Hippocampal formation (tissue), 2 donors: ENCODE measurements around the gene RAC3.

ENCODE experiments used
- DNase-seq, 2 donors: peaks; one replicate each; lab custom pipeline; 2025; lab: John Stamatoyannopoulos, UW

RAC3 gene

GRCh38 chr17:82041144-82041814, 9.8 kb downstream of the RAC3 start:
- no peak for DNase-seq

DNA sequence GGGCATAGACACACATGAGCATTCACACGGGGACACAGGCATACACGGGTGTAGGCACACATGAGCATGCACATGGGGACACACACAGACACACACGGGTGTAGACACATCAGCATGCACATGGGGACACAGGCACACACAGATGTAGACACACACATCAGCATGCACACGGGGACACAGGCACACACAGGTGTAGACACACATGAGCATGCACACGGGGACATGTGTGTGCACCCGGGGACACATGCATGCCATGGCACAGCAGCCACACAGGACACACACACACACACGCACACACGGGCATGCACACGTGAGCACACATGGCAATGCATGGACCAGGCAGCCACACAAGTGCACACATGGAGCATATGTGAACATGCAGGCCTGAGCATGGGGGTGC, 11.2 kb downstream of the RAC3 start:
- DNase-seq = no peak

GRCh38 chr17:82043507-82043906, 12.0 kb downstream of the RAC3 start:
- no peak for DNase-seq

- DNase-seq = no peak
Observed at GRCh38 chr17:82045936-82046484, 14.5 kb downstream of the RAC3 start.

- DNase-seq = no peak
Observed at GRCh38 chr17:82046903-82047302, 15.4 kb downstream of the RAC3 start.

DNA sequence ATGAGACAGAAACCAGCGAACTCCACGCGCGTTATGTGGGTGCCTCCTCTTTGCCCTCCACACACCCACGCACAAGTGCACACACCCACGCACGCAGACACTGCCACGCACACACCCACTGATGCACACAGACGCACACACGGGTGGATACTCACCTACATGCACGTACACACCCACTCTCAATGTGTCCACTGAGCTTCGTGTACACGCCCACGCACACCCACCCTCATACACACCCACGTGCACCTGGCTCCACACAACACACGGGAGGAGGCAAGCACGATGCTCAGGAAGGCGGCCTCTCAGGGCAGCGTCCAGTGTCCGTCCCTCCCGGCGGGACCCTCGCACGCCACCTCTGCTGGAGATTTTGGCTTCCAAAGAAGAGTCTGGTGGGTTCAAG, 15.9 kb downstream of the RAC3 start:
- DNase-seq = no peak

DNA sequence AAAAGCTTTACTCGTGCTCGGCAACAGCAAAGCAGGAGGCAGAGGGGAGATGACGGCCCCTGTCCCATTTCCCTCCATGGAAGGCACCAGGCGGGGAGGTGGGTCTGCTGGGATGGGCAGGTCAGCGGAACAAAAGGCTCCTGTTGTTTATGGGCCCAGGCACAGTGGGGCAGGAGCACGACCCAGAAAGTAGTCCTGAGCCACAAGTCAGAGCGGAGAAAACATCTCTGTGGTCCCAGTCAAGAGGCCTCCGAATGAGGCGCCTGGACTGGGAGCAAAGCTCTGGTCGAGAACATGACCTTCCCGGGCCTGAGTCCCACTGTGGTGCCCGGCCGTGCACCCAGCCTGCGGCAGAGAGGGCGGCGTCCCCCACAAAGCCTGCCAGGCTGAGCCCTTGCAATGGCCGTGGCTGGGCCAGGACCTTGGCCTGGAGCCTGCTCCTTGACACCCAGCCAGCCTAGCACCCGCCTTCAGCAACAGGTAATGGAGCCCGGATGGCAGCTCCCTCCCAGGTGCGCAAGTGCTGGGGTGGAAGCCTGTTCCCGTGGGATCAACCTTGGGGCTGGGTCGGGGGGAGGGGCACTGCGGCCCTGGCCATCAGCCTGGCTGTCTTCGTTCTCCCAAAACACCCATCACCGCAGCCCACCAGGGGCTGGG, 16.6 kb downstream of the RAC3 start:
- DNase-seq = no peak

DNA sequence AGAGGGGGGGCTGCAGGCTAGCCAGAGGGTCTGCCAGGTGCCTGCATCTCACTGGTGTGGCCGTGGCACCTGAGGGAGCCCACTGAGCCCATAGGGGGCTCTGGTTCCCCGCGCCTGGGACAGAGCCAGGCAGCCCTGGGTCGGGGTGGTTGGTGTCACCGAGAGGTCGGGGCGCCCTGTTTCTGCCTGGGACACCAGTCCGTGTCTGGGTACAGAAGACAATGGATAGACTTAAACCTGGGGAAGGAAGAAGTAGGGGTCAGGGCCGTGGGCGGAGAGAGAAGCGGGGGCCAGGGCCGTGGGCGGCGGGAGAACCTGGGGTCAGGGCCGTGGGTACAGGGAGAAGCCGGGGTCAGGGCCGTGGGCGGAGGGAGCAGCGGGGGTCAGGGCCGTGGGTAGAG, 17.1 kb downstream of the RAC3 start:
- DNase-seq = no peak

- DNase-seq = no peak
Observed at GRCh38 chr17:82049106-82049505, 17.6 kb downstream of the RAC3 start.

DNA sequence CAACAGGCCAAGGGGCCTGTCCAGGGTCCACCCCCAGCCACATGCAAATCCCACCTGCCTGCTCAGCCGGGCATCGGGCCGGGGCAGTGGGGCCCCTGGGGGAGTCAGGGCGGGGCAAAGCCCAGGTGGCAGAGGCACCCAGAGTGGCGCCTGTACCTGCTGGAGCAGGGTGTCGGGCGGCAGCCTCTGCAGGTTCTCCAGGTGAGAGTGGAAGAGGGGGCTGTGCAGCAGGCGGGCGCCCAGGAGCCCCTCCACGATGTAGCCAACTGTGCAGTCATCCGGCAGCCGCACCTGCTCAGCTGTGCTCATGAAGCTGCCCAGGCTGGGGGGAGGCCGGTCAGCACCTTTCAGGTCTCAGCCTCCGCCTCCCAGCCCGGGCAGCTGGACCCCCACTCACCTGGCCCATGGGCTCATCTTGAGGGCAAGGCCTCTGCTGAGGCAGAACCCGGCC, 18.1 kb downstream of the RAC3 start:
- no peak for DNase-seq

- DNase-seq = no peak
Observed at GRCh38 chr17:82050152-82050760, 18.8 kb downstream of the RAC3 start.

DNA sequence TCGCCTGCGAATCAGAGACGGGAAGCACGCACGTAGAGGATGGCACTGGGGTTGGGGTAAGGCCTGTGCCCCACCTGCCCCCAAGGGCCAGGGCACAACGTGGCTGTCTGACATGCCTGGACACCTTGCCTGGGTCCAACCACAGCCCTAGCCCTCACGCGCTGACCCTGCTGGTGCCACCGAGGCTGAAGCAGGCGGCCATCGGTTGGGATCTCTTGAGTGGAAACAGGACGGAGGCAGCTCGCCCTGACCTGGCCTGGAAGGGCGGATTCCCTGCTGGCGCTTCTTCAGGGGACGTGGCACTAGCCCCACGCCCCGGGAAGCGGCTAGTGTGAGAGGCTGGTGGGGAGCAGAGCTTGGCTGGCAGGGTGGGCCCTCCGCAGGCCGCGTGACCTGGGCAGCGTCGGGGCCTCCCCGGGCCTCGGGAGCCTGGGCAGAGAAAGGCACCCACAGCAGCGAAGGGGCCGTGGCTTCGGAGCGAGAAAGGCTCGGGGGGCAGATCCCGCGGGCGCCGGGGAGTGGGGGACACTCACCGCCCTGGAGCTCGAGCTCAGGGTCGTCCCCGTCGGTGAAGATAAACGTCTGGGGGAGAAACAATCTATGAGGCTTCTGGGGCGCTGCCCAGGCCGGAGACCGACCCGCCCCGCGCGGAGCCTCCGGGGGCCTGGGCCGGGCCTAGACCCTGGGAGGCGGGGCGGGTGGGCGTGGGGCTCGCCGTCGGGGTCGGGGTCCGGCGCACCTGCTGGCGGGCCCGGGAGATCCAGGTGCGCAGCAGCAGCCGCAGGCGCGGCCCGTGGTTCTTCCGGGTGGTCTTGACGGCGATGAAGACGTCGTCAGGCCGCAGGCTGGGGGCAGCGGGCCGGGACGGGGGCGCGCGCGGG, 19.5 kb downstream of the RAC3 start:
- no peak for DNase-seq

- DNase-seq = peak; percentile 4 to 74
Observed at GRCh38 chr17:82051776-82052637, 20.5 kb downstream of the RAC3 start, which contains the start of the genes GPS1 and RFNG. Gene GPS1, plus strand, starts transcription at chr17:82051898. Its CDS starts 34 bp downstream, at chr17:82051932. Gene RFNG, minus strand, starts transcription at chr17:82051811. Its CDS starts 45 bp downstream, at chr17:82051766.

DNA sequence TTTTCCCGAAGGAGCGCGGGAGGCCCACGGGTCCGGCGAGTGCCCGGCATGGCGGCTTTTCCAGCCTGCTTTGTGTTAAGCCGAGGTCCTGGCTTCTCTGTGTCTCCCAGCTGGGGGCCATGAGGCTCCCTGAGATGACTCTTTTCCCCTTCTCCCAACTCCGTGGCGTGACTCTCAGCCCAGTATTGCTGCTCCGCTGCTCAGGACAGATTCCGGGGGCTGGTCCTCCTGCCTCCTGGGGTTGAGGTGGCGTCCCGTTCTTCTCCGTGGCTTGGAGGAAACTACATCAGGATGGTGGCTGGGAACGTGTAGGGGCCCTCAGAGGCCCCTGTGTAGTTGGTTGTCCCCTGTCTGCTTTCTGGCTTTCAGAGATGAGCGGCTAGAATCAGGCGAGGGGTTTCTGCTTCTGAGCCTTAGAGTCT, 21.2 kb downstream of the RAC3 start:
- no peak for DNase-seq

GRCh38 chr17:82053130-82053529, 21.7 kb downstream of the RAC3 start:
- no peak for DNase-seq

- DNase-seq = no peak
Observed at GRCh38 chr17:82053556-82054263, 22.2 kb downstream of the RAC3 start.

DNA sequence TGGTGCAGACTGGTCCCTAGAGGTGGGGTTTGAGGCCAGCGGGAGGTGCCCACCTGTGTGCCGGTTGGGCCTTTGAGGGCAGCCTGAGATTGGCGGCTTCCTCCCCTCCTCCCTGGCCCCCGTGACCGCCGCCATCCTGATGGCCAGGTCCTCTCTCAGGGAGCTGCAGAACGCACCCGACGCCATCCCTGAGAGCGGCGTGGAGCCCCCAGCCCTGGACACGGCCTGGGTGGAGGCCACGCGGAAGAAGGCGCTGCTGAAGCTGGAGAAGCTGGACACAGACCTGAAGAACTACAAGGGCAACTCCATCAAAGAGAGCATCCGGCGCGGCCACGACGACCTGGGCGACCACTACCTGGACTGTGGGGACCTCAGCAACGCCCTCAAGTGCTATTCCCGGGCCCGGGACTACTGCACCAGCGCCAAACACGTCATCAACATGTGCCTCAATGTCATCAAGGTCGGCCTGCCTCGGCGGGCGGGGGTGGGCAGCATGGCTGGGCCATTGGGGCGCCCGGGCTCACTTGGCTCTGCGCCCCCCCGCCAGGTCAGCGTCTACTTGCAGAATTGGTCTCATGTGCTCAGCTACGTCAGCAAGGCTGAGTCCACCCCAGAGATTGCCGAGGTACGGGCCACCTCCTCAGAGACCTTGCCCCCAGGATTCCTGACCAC, 23.0 kb downstream of the RAC3 start:
- no peak for DNase-seq

DNA sequence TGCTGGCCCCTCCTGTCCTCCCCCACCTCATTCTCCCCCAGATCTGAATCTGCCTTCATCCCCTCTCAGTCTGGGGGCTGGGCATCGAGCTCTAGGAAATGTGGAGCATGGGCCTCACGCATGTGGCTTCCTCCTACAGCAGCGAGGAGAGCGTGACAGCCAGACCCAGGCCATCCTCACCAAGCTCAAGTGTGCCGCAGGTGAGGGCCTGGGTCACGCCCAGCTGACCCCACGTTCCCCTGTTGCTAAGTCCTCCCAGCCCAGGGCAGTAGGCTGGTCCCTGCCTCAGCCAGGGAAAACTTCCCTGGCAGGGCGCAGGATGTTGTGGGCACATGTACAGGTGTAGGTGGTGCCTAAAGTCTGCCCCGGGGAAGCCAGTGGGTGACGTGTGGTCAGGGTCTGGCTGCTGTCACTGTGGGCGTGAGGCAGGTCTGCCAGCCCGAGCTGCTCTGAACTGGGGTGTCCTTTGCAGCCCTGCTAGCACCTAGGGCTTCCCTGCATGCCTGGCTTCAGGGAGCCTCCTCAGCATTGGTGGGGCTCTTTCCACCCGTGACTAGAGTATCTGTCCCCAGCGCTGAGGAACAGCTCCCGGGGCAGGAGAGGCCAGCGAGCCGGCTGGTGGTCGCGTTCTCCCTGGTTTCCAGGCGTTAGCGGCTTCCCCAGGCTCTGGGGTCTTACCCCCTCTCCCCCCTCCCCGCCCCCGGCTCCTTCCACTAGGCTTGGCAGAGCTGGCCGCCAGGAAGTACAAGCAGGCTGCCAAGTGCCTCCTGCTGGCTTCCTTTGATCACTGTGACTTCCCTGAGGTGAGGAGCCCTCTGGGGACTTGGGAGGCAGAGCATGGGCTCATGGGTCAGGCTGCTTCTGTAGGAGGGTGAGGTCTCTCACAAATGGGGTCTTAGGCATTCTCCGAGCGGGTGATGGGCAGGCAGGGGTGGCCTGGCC, 23.8 kb downstream of the RAC3 start:
- no peak for DNase-seq
